HepG2 (cell line): ENCODE measurements around the gene QKI. TPM values are rescaled to one million over a fixed set of nuclear protein-coding genes. Genes with fewer than 3 reads are reported as not detected.

Source experiments
- ATAD3A ChIP-seq: sonication (generic); formaldehyde crosslinking; IDR thresholded peaks from 2 replicates; pipeline ENCODE4 v1.4.0; 2020; ENCODE audit warnings: missing genetic modification reagents
- ATF6 ChIP-seq: sonication (generic); formaldehyde crosslinking; conservative IDR thresholded peaks from 2 replicates; pipeline ENCODE4 v1.4.0; 2020; ENCODE audit warnings: missing genetic modification reagents
- GABPB1 ChIP-seq: IDR thresholded peaks from 2 replicates; pipeline ENCODE4 v1.6.1; 2016; ENCODE audit warnings: mild to moderate bottlenecking, missing genetic modification reagents, moderate library complexity, missing compliant biosample characterization
- KLF12 ChIP-seq: sonication (generic); formaldehyde crosslinking; IDR thresholded peaks from 2 replicates; pipeline ENCODE4 v1.4.0; 2020; ENCODE audit warnings: missing genetic modification reagents, borderline replicate concordance
- MAX ChIP-seq: IDR thresholded peaks from 2 replicates; pipeline ENCODE4 v1.6.1; 2012; ENCODE audit warnings: inconsistent platforms
- MED13 ChIP-seq: sonication (generic); formaldehyde crosslinking; IDR thresholded peaks from 2 replicates; pipeline ENCODE4 v1.5.0; 2020; ENCODE audit warnings: missing genetic modification reagents
- MNT ChIP-seq: fragments of 450-650 bp; IDR thresholded peaks from 2 replicates; pipeline ENCODE4 v1.6.1; 2016
- NR1H2 ChIP-seq: sonication (generic); formaldehyde crosslinking; IDR thresholded peaks from 2 replicates; pipeline ENCODE4 v1.8.1; 2022; ENCODE audit warnings: low read depth, missing genetic modification reagents, borderline replicate concordance
- NR2F6 ChIP-seq, 2 experiments: IDR thresholded peaks; 2 replicates each; pipeline ENCODE4 v1.6.1; 2016; ENCODE audit warnings: antibody characterized with exemption in 1 of 2, mild to moderate bottlenecking in 1 of 2
- RNF2 ChIP-seq: fragments of 450-650 bp; conservative IDR thresholded peaks from 2 replicates; pipeline ENCODE4 v1.6.1; 2016; ENCODE audit warnings: low read depth
- TAF1 ChIP-seq: sonication (generic); formaldehyde crosslinking; IDR thresholded peaks from 2 replicates; pipeline ENCODE4 v1.4.0; 2020; ENCODE audit warnings: missing genetic modification reagents
- TAF15 ChIP-seq: fragments of 200-400 bp; formaldehyde crosslinking; IDR thresholded peaks from one replicate; pipeline ENCODE4 v1.6.1; 2018; ENCODE audit warnings: mild to moderate bottlenecking, low read depth, low read length; ENCODE audit not compliant: poor library complexity, severe bottlenecking
- ZFY ChIP-seq: sonication (generic); formaldehyde crosslinking; IDR thresholded peaks from 2 replicates; pipeline ENCODE4 v1.4.0; 2020; ENCODE audit warnings: missing genetic modification reagents
- ZKSCAN5 ChIP-seq: sonication (generic); formaldehyde crosslinking; IDR thresholded peaks from 2 replicates; pipeline ENCODE4 v1.5.1; 2020; ENCODE audit warnings: mild to moderate bottlenecking, missing genetic modification reagents
- ZNF30 ChIP-seq: sonication (generic); formaldehyde crosslinking; IDR thresholded peaks from 2 replicates; pipeline ENCODE4 v1.5.0; 2020; ENCODE audit warnings: mild to moderate bottlenecking, missing genetic modification reagents
- ZNF430 ChIP-seq: sonication (generic); formaldehyde crosslinking; IDR thresholded peaks from 2 replicates; pipeline ENCODE4 v1.9.0; 2021; ENCODE audit warnings: mild to moderate bottlenecking, missing genetic modification reagents
- ZNF510 ChIP-seq: sonication (generic); formaldehyde crosslinking; IDR thresholded peaks from 2 replicates; pipeline ENCODE4 v1.4.0; 2020; ENCODE audit warnings: low read depth, mild to moderate bottlenecking, missing genetic modification reagents
- ZNF574 ChIP-seq: sonication (generic); formaldehyde crosslinking; IDR thresholded peaks from 2 replicates; pipeline ENCODE4 v1.4.0; 2020; ENCODE audit warnings: missing genetic modification reagents
- ZNF691 ChIP-seq: sonication (generic); formaldehyde crosslinking; IDR thresholded peaks from 2 replicates; pipeline ENCODE4 v1.4.0; 2020; ENCODE audit warnings: missing genetic modification reagents, low read depth, mild to moderate bottlenecking, borderline replicate concordance
- ZSCAN12 ChIP-seq: sonication (generic); formaldehyde crosslinking; IDR thresholded peaks from 2 replicates; pipeline ENCODE4 v1.9.0; 2021; ENCODE audit warnings: mild to moderate bottlenecking, missing genetic modification reagents
- polyA plus RNA-seq, 8 experiments: library from polyadenylated mRNA; depleted of rRNA in 3 of 8; stranded (reverse) in 7 of 8; unstranded in 1 of 8; fragments of >200 nt; fragmentation: Illumina TruSeq in 4 of 8; extraction: Trizol in 4 of 8; gene quantifications; 2 replicates each; pipeline versions ENCODE4 v1.2.1 to v1.2.3, GENCODE V29; 2011 to 2016; ENCODE audit warnings: low read depth in 4 of 8, missing spikeins in 1 of 8, mixed read lengths in 1 of 8; ENCODE audit not compliant: insufficient read depth in 1 of 8
- total RNA-seq, 5 experiments: library from RNA; depleted of rRNA; stranded (reverse); fragments of >200 nt; fragmentation: Illumina TruSeq; extraction: Trizol; gene quantifications; 2 replicates each; pipeline ENCODE4 v1.2.3, GENCODE V29; 2016; ENCODE audit warnings: low read depth in 1 of 5

QKI gene
- total and polyA plus RNA-seq, 2 of the 13 experiments (the other 11 are each of a cell fraction or from before 2014, with no cell fraction given) = 136 to 137 TPM

- TF ChIP-seq NR2F6 (IDR thresholded peaks at IDR 0.05) (peak; percentile 94), NR2F6 (CRISPR knock-in tag; IDR thresholded peaks at IDR 0.05) (peak; percentile 97), KLF12 (CRISPR knock-in tag) (no peak), ZNF691 (CRISPR knock-in tag) (no peak), ZFY (CRISPR knock-in tag) (peak; percentile 81), ZNF30 (CRISPR knock-in tag) (no peak), ATAD3A (no peak), ATF6 (CRISPR knock-in tag) (0 out of 2 replicates have a peak, but pooled peaks have one; percentile 75), RNF2 (no peak), ZSCAN12 (CRISPR knock-in tag) (no peak), ZKSCAN5 (CRISPR knock-in tag) (no peak), TAF15 (no peak), MNT (no peak), TAF1 (CRISPR knock-in tag) (peak; percentile 73), MED13 (CRISPR knock-in tag) (no peak), ZNF574 (CRISPR knock-in tag) (peak; percentile 59), ZNF430 (CRISPR knock-in tag) (no peak; the same call in 1 of the 2 replicates), NR1H2 (CRISPR knock-in tag) (no peak), ZNF510 (no peak), GABPB1 (0 out of 2 replicates have a peak, but pooled peaks have one; percentile 32), MAX (peak; percentile 41; the same call in 1 of the 2 replicates)
Observed at GRCh38 chr6:163405412-163406309, 8.9 kb upstream of the QKI start (continued).
